ENCODE measurements around the gene FOLR1.

FOLR1 gene

GRCh38 chr11:72233773-72234513, 42.0 kb downstream of the FOLR1 start:
- in situ Hi-C loops (cut with HindIII; ENCODE audit: low sequenced_read_pairs): no loop called here

- in situ Hi-C loops (cut with HindIII; ENCODE audit: low sequenced_read_pairs): no loop called here
These were observed 42.5 kb downstream of the FOLR1 start for GRCh38 chr11:72234514-72234830.

- in situ Hi-C loops (cut with HindIII; ENCODE audit: low sequenced_read_pairs): no loop called here
These were observed 43.0 kb downstream of the FOLR1 start for GRCh38 chr11:72234920-72235319.

GRCh38 chr11:72235351-72236057, 43.6 kb downstream of the FOLR1 start:
- in situ Hi-C loops (cut with HindIII; ENCODE audit: low sequenced_read_pairs): no loop called here

GRCh38 chr11:72236083-72236697, 44.2 kb downstream of the FOLR1 start:
- in situ Hi-C loops (cut with HindIII; ENCODE audit: low sequenced_read_pairs): no loop called here

GRCh38 chr11:72236774-72237111, 44.8 kb downstream of the FOLR1 start:
- in situ Hi-C loops (cut with HindIII; ENCODE audit: low sequenced_read_pairs): no loop called here

GRCh38 chr11:72237112-72237931, 45.4 kb downstream of the FOLR1 start:
- in situ Hi-C loops (cut with HindIII; ENCODE audit: low sequenced_read_pairs): no loop called here

- in situ Hi-C loops (cut with HindIII; ENCODE audit: low sequenced_read_pairs): no loop called here
These were observed 46.1 kb downstream of the FOLR1 start for GRCh38 chr11:72238040-72238450.

GRCh38 chr11:72238492-72239312, 46.8 kb downstream of the FOLR1 start:
- in situ Hi-C loops (cut with HindIII; ENCODE audit: low sequenced_read_pairs): no loop called here

- in situ Hi-C loops (cut with HindIII; ENCODE audit: low sequenced_read_pairs): no loop called here
These were observed 47.4 kb downstream of the FOLR1 start for GRCh38 chr11:72239313-72239848.

- in situ Hi-C loops (cut with HindIII; ENCODE audit: low sequenced_read_pairs): loop anchor here (10.0 kb wide), 1 partner anchor 215 kb away; no protein-coding TSS in a partner anchor
These were observed 48.0 kb downstream of the FOLR1 start for GRCh38 chr11:72239849-72240460.

GRCh38 chr11:72240461-72241290, 48.7 kb downstream of the FOLR1 start:
- in situ Hi-C loops (cut with HindIII; ENCODE audit: low sequenced_read_pairs): loop anchor here (10.0 kb wide), 1 partner anchor 216 kb away; no protein-coding TSS in a partner anchor

GRCh38 chr11:72241291-72241781, 49.4 kb downstream of the FOLR1 start:
- in situ Hi-C loops (cut with HindIII; ENCODE audit: low sequenced_read_pairs): loop anchor here (10.0 kb wide), 1 partner anchor 217 kb away; no protein-coding TSS in a partner anchor

GRCh38 chr11:72242141-72242540, 50.2 kb downstream of the FOLR1 start:
- in situ Hi-C loops (cut with HindIII; ENCODE audit: low sequenced_read_pairs): loop anchor here (10.0 kb wide), 1 partner anchor 217 kb away; no protein-coding TSS in a partner anchor

GRCh38 chr11:72243173-72244059, 51.5 kb downstream of the FOLR1 start:
- in situ Hi-C loops (cut with HindIII; ENCODE audit: low sequenced_read_pairs): loop anchor here (10.0 kb wide), 1 partner anchor 219 kb away; no protein-coding TSS in a partner anchor

- in situ Hi-C loops (cut with HindIII; ENCODE audit: low sequenced_read_pairs): loop anchor here (10.0 kb wide), 1 partner anchor 219 kb away; no protein-coding TSS in a partner anchor
These were observed 52.1 kb downstream of the FOLR1 start, which contains the start of gene PHOX2A for GRCh38 chr11:72244060-72244360. TSS of gene PHOX2A (minus strand) at chr11:72244176. CDS start at chr11:72244004, 172 bp downstream.

Measured in DLD1 (cell line).